Testis (tissue), 3 donors: Measurements from ENCODE around the gene KLHL40. TPM values are rescaled to one million over a fixed set of nuclear protein-coding genes. Genes with fewer than 3 reads are reported as not detected.

Experiments used
- DNase-seq: peaks from one replicate; pipeline ENCODE4 v3.0.0-alpha.2; 2019
- H3K27ac ChIP-seq, 2 donors: fragments of 200-600 bp; sonication (generic); one replicate each; pipeline ENCODE4 v1.5.1; 2019
- H3K27me3 ChIP-seq: fragments of 200-600 bp; sonication (generic); one replicate; pipeline ENCODE4 v1.5.1; 2019
- H3K36me3 ChIP-seq: fragments of 200-600 bp; sonication (generic); one replicate; pipeline ENCODE4 v1.5.1; 2017; ENCODE audit warnings: low read depth; ENCODE audit errors: missing control alignments
- H3K4me1 ChIP-seq: fragments of 200-600 bp; sonication (generic); one replicate; pipeline ENCODE4 v1.5.1; 2019
- H3K4me3 ChIP-seq, 2 donors: fragments of 200-600 bp; sonication (generic); one replicate each; pipeline ENCODE4 v1.5.1; 2017 to 2019
- H3K9me3 ChIP-seq: fragments of 200-600 bp; sonication (generic); one replicate; pipeline ENCODE4 v1.5.1; 2017
- CTCF ChIP-seq, 3 experiments: fragments of 450-650 bp in 2 of 3; fragments of 200-600 bp in 1 of 3; sonication (generic) in 1 of 3; IDR thresholded peaks; one replicate each; pipeline ENCODE4 v1.5.1; 2016 to 2019; ENCODE audit warnings: antibody characterized with exemption in 3 of 3, mild to moderate bottlenecking in 2 of 3, moderate library complexity in 1 of 3
- POLR2A ChIP-seq: fragments of 450-650 bp; IDR thresholded peaks from one replicate; pipeline ENCODE4 v1.6.1; 2017; ENCODE audit warnings: antibody characterized with exemption, mild to moderate bottlenecking, moderate library complexity
- WGBS, 2 donors: methylation state at CpG; one replicate each; pipeline ENCODE4 v1.1.5; 2018; 5-methylcytosine and 5-hydroxymethylcytosine counted together
- intact Hi-C: fragments of 100-400 bp; cut with DNase I; formaldehyde crosslinking; loops from one replicate; pipeline ENCODE4 v1.15.1; 2023; ENCODE audit warnings: low total_unique reads
- polyA plus RNA-seq: library from polyadenylated mRNA; stranded (reverse); fragments of 350-450 nt; fragmentation: Illumina TruSeq; extraction: RNeasy Lipid Tissue Mini Kit (QIAGEN cat#74804); gene quantifications from one replicate; pipeline ENCODE4 v1.2.3, GENCODE V29; 2014; ENCODE audit warnings: low read depth, low replicate concordance; ENCODE audit not compliant: insufficient read depth
- total RNA-seq, 2 donors: library from RNA; depleted of rRNA; stranded (reverse); fragments of >200 nt; gene quantifications; one replicate each; pipeline ENCODE4 v1.2.3, GENCODE V29; 2016

The KLHL40 gene
- total and polyA plus RNA-seq, 3 donors from 2014 or later: 0.62 to 3.2 (median 3.1) TPM

DNA sequence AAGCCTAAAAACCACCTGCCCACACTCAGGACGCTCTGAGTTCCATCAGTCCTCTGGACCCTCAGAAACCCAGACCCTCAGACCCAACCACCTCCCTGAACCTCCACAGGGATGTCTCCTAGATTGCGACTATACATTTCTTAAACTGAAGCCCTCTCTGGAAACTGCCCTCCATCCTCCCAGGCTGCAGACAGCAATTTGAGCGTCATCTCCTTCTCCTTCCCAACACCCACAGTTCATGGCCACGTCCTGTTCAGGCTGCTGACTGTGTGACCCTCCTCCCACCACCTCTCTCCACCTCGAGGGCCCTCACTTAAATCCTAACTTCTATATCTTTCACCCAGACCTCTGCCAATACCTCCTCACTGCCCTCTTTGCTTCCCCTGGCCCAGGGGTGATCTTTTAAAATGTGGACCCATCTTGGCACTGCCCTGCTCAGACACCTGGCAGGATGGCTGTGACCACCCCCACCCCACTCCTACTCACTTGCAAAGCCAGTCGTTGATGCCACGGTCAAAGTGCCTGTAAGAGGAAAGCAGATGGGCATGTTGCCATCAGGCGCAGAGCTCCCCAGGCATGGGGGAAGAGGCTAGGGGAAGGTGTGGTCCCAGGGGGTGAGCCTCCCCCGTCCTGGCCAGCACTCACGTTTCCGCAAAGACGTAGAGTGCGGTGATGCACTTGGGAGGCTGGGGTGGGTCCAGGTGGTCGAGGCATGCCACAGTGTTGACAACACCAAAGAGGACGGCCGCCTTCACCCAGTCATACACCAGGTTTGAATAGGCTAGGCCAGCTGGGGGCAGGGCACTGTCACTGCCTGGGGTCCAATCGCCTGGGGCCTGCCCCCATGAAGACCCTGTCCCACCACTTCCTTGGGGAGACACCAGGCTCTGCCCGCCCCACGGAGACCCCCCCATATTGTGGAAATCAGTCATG is 11.3 kb downstream of the KLHL40 start:
- Histone ChIP-seq H3K4me1 (no peaks in the 10 kb centered on the region), H3K27me3 (no peaks in the 10 kb centered on the region), H3K36me3 (no peaks in the 10 kb centered on the region), H3K27ac (no peak overlapping the region), H3K4me3 (no peak overlapping the region), H3K9me3 (no peaks in the 10 kb centered on the region)
- intact Hi-C loops: no loop called here
- WGBS, 2 donors: 76 to 80% methylated on average over 12 to 19 of the region's 19 CpGs
- TF ChIP-seq POLR2A: no peak
- TF ChIP-seq CTCF (IDR thresholded peaks at IDR 0.05): no peak
- DNase-seq: peak; percentile 10

- WGBS, 2 donors: 86 to 91% methylated on average over 15 to 18 of the region's 18 CpGs
- Histone ChIP-seq H3K4me3 (no peak overlapping the region), H3K27me3 (no peaks in the 10 kb centered on the region), H3K4me1 (peaks cover 7% of the 10 kb centered on the region), H3K9me3 (no peaks in the 10 kb centered on the region), H3K36me3 (no peaks in the 10 kb centered on the region), H3K27ac (no peak overlapping the region)
- TF ChIP-seq POLR2A (no peak), CTCF (IDR thresholded peaks at IDR 0.05) (no peak)
- DNase-seq: no peak
- intact Hi-C loops: no loop called here
These were observed 12.1 kb downstream of the KLHL40 start for GRCh38 chr3:42697289-42698051.

DNA sequence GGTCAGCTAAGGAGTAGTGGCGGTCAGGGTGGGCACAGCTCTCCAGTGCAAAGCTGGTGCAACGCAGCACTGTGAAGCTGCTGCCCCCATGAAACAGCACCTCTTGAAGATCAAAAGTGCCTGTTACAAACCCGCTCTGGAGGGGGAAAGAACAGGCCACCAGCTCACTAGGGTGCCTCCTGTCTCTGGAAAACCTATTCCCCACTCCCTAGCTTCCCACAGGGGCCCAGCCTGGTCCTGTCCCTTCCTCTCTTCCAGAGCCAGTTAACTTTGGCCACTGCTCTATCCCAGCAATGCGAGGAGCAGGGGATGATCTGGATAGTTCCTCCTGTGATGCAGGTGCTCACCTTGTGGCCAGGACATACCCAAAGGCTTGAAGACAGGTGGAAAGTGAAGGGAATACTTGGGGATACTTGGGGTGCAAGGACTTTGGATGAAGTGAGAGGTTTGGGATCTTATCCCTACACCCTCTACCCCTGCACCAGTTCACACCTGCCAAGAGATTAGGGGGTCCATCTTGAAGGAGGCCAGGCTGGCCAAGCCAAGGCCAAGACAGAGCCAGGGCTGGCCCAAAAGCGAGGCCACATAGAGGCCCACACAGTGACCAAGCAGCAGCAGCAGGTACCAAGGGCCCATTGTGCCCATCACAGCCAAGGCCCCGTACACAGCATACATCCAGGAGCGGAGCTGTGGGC is 13.0 kb downstream of the KLHL40 start:
- H3K4me3 ChIP-seq: no peak overlapping the region
- no peaks in the 10 kb centered on the region for H3K36me3 ChIP-seq
- H3K27ac ChIP-seq: no peak overlapping the region
- no peak for DNase-seq
- H3K9me3 ChIP-seq: no peaks in the 10 kb centered on the region
- intact Hi-C loops: no loop called here
- H3K27me3 ChIP-seq: no peaks in the 10 kb centered on the region
- no peak for TF ChIP-seq CTCF (IDR thresholded peaks at IDR 0.05)
- TF ChIP-seq POLR2A: no peak
- WGBS, 2 donors: 96 to 97% methylated on average over 5 to 7 of the region's 7 CpGs
- H3K4me1 ChIP-seq: peaks cover 10% of the 10 kb centered on the region

- DNase-seq: peak; percentile 4
- Histone ChIP-seq H3K9me3 (no peaks in the 10 kb centered on the region), H3K27ac (no peak overlapping the region), H3K27me3 (no peaks in the 10 kb centered on the region), H3K4me3 (no peak overlapping the region), H3K36me3 (no peaks in the 10 kb centered on the region), H3K4me1 (peaks cover 10% of the 10 kb centered on the region)
- WGBS, 2 donors: 88 to 91% methylated on average over 9 of the region's 9 CpGs
- intact Hi-C loops: no loop called here
- TF ChIP-seq CTCF (IDR thresholded peaks at IDR 0.05) (no peak), POLR2A (no peak)
These were observed 13.5 kb downstream of the KLHL40 start for GRCh38 chr3:42698911-42699230.
